Measurements from ENCODE around the gene UROD.
"Not testable (repeated sequence)": the region's sequence is repeated elsewhere in the genome, so short reads cannot be mapped to it uniquely, and the experiment has no call there.

UROD gene

DNA sequence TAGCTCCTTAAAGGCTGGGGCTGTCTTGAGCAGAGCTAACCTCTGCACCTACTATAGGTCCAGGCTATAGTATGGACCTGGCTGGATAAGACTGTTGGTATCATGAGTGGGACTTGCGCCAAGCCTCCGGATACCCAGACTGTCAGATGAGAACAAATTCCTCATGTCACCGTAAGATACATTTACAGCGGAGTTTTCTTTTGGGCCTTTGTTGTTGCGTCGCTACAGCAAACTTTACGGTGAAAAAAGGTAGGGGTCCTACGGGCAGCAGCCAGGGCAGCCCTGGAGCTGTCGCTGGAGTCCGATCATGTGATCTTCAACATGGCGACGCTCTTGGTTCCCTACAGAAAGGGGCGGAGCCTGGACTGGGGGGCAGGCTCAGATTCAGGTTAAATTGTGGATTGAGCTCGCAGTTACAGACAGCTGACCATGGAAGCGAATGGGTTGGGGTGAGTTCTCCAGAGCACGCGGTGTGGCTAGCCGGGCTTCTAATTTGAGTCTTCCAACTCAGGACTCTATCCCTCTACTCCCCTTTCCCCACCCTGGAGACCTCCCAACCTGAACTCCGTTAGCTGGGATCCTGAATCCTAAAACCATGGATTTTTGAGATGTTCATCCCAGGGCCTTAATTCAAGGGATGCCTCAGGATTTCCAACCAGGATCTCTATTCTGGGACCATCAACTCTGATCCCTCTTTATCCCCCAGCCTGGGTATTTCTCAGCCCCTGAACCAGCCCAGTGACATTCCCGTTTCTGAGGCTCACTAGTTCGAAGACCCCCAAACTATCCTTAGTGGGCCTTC lies at the start of gene UROD:
Gene UROD, plus strand, starts transcription at position 418 of the 802 bp plus-strand sequence. Its CDS starts 12 bp downstream, at position 430.
- DNase-seq = peak; percentile 88 to 89

DNA sequence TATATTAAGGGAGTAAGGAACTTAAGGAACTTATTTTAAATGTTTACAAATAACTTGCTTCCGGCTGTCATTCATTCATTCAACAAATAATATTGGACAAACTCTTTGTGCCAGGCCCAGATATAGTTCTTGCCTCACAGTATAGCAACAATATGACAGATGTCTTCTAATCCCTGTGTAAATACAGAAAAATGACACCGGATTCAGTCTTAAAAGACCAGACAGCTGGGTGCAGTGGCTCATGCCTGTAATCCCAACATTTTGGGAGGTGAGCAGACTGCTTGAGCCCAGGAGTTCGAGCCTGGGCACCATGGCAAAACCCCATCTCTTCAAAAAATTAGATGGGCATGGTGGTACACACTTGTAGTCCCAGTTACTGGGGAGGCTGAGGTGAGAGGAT lies 49.3 kb upstream of the UROD start:
- no peak for DNase-seq

DNA sequence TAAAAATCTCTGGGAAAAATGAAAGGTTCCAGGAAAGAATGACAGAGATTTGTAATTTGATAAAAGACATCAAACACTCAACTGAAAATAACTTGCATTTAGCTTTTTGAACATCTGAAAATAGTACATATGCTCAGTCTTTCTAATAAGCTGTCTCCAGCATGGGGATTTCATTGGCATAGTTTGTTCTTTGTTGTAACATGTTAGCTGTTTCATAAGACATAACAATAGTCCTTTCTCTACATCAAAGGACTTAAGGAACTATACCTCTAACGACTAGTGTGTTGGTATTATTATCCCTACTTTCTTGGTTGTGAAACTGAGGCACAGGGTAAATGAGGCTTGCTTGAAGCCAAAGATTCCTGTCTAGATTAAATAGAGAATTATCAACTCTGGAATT lies 47.7 kb upstream of the UROD start:
- no peak for DNase-seq

DNA sequence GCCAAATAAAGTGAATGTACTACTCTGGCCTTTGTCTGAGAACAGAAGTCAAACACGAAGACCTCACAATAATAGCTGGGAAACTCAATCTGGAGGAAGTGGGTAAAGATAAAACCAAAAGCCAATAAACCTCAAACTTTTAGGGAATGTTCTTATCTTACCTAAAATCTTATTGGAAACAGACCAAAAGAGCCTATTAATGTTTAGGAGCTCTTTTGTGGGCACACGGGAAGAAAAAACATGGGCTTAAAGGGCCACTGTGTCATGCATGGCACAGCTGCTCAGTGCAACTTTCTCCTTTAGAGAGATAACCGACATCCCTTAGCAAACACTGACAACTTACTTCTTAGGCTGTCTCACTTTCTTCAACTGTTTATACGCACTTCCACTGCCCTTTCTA lies 41.7 kb upstream of the UROD start:
- no peak for DNase-seq

DNA sequence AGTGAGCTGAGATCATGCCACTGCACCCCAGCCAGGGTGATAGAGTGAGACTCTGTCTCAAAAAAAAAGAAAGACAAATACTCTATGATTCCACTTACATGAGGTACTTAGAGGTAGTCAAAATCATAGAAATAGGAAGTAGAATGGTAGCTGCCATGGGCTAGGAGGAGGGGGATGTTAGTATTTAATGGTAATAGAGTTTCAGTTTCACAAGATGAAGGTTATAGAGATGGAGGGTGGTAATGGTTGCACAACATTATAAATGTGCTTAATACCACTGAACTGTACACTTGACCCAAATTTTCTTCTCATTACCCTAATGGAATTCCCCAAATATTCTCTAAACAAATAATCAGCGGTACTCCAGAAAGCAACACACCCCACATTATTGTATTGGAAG lies 38.4 kb upstream of the UROD start:
- no peak for DNase-seq

DNA sequence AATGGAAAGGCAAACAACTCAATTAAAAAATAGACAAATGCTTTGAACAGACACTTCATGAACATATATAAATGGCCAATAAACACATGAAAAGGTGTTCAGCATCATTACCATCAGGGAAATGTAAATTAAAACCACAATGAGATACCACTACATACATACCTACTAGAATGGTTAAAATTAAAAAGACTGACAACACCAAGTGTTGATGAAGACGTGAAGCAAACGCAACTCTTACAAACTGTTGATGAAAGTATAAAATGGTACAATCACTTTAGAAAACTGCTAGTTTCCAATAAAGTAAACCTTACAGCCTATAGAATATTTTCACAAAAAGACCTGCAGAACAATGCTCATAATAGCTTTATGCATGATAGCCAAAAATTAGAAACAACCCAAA lies 35.8 kb upstream of the UROD start:
- DNase-seq = no peak

DNA sequence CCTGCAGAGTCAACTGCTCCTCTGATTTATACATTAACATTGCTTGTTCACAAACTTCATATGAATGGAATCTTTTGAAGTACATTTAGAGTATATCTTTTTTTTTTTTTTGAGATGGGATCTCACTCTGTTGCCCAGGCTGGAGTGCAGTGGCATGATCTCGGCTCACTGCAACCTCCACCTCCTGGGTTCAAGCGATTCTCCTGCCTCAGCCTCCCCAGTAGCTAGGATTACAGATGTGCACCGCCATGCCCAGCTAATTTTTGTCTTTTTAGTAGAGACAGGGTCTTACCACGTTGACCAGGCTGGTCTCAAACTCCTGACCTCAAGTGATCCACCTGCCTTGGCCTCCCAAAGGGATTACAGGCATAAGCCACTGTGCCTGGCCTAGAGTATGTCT lies 34.7 kb upstream of the UROD start:
- not testable (repeated sequence) for DNase-seq

DNA sequence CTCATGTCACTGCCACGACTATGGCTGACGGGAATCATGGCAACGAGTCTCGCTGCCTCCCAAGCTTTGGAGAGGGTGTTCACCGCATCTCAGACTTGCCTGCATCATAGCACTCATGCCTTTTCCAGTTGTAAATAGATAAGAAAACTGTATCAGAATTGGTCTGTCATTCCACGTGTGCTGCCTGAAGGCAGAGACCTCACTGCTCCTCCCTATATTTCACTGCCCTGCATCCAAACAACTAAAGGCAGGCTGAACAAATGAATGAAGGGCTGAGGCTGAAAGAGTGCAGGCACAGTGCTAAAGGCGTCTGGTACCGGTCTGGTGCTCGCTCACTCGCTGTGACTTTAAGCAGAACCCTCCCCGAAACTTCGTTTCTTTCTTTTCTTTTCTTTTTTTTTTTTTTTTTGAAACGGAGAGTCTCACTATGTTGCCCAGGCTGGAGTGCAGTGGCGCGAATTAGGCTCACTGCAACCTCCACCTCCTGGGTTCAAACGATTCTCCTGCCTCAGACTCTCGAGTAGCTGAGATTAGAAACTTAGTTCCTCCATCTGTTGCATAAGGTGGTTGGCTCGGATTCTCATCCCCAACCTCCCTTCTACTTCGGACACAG lies 26.2 kb upstream of the UROD start:
- no peak for DNase-seq

DNA sequence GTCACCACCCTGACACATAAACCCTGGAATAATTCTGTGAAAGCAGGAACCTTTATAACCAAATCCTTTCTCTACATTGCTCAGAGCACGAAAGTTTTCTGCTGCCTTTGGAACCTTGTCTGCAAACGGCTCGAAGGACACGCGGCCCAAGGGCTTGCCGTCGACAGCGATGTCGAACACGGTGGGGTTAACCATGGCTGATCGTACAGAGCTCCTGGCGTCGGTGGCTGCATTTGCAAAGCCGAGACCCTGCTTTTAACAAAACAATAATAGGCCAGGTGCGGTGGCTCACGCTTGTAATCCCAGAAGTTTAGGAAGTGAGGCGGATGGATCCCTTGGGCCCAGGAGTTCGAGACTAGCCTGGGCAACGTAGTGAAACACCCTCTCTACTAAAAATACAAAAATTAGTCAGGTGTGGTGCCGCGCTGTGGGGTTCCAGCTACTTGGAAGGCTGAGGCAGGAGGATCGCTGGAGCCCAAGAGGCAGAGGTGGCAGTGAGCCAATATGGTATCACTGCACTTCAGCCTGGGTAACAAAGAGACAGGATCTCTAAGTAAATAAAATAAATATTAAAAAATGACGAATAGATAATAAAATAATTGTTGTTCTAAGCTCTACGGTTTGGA lies 23.4 kb upstream of the UROD start:
- DNase-seq = no peak

DNA sequence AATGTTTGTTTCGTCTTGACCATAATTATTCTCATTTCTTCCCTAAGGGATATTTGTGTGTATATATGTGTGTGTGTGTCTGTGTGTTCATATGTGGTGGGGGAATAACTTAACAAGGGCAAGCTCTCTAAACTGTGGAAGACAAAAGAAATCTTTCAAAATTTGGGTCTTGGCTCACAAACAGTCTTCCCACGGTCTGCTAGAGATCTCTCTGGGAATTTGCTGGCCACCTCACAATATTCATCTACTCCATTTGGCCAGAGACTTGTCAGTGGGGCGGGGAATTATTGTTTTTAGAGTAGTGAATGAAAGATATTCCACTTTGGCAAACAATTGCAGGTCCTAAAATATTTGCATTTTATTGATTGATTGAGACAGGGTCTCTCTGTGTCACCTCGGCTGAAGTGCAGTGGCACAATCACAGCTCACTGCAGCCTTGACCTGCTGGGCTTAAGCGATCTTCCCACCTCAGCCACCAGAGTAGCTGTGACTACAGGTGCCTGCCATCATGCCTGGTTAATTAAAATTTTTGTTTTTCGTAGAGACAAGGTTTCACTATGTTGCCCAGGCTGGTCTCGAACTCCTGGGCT lies 17.6 kb upstream of the UROD start:
- DNase-seq = no peak

DNA sequence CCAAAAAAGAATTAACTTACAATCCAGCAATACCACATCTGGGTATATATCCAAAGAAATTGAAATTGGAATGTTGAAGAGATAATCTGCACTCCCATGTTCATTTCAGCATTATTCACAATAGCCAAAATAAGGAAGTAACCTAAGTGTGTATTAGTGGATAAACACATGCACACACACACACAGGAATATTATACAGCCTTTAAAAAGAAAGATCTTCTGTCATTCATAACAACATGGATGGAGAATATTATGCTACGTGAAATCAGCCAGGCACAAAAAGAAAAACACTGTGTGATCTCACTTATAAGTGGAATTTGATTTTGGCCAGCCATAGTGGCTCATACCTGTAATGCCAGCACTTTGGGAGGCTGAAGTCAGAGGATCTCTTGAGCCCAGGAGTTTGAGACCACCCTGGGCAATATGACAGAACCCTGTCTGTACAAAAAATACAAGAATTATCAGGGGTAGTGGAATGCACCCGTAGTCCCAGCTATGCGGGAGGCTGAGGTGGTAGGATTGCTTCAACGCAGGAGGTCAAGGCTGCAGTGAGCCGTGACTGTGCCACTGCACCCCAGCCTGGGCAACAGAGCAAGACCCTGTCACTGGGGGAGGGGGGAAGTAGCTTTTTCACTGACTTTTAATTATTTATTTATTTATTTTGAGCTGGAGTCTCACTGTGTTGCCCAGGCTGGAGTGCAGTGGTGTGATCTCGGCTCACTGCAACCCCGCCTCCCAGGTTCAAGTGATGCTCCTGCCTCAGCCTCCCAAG lies 16.4 kb upstream of the UROD start:
- DNase-seq = no peak

DNA sequence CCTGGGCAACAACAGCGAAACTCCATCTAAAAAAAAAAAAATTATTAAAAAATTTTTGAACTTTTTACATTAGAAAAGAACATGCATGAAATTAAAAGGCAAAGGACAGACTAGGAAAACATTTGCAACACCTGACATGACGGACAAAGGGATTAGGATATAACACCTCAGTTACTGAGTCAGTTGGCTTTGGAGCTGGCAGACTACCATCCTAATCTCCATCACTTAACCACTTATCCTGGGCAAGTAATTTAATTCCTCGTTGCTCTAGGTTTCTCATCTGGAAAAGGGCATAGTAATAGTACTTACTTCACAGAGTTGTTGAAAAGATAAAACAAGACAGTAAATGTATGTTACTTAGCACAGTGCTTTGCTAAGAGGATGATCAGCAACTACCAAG lies 12.8 kb upstream of the UROD start:
- no peak for DNase-seq

DNA sequence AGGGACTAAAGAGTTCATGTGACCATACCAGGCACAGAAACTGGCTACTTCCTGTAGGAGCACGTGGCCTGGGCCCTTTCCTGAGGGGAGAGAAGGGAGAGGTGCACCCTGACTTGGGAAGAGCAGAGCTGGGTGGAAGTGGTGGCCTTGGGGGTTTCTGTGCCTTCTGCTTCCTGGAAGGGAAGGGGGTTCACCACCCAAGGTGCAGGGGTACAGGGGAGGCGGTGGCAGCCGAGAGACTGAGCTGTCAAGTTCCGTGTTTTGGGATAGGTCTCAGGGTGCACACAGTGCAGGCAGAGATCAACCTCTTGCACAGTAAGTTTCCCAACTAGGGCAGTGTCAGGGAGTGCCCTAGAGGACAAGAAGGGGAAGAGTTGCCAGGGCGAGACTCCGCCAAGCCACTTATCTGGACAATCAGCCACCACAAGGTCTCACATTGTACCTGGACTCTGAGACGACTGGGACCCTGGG lies 11.0 kb upstream of the UROD start:
- DNase-seq = no peak

DNA sequence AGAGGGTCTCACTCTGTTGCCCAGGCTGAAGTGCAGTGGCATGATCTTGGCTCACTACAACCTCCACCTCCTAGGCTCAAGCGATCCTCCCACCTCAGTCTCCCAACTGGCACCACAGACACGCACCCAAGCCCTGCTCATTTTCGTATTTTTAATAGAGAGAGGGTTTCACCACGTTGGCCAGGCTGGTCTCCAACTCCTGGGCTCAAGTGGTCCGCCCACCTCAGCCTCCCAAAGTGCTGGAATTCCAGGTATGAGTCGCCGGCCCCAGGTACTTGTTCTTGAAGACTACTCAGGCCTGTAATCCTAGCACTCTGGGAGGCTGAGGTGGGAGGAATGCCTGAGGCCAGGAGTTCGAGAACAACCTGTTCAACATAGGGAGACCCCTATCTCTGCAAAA lies 10.5 kb upstream of the UROD start:
- not testable (repeated sequence) for DNase-seq

DNA sequence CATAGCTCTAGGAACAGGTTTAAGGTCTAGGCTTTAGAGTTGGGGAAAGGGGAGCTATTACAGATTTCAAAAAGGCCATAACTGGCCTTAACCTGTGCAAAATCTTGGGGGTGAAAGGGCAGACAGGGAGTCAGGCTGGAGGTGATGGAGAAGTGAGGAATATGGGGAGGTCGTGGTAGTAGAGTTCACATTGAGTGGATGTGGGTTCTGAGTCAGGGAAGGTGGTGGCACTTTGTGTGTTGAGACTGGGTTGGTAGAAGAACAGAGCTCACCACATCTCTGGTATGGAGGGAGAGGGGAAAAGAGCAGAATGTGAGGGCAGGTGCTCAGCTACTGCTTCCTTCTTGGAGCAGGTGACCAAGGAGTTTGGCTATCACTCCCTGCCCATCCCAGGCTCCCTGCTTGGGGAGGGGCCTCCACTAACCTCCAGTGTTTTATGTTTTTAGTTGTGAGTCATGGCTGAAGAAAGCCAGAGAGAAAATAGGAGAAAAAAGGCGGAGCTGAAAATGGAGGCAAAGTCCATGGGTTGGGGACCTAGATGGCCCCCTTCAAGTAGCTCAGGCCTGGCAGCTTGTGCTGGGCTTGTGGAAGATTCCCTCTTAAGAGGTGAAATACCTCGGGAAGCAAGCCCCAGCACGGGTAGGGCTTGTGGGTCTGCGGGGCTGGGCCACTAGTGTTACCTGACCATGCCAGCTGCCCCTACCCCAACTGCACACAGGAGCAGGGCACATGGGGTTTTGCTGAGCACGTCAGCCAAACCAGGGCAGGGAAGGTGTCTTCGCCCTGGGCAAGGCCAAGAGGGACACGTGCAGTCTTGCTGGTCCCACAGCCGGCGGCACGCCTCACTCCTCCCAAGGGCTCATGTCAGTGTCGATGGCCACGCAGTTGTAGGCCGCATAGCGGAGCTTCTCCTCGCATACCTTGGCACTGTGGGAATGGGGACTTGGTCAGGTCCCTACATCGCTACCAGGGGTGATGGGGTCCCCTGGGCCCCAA lies 9.1 kb upstream of the UROD start:
- DNase-seq = no peak

DNA sequence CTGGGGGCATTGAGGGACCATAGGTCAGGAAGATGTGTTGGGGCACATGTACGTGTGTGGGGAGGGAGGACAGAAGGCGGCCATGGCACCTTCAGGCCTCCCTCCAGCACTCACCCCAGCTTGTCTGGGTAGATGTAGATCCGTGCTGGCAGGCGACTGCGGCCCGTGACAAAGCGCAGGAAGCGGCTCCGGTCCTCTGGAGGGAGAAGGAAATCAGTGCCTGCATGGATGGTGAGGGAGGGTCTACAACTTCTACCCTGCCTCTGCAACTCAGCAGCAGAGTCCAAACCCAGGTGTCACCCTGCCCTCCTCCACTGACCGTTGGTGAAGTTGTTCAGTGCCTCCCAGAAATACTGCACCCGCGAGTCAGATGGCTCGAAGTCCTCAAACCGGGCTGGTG lies 8.3 kb upstream of the UROD start:
- no peak for DNase-seq

DNA sequence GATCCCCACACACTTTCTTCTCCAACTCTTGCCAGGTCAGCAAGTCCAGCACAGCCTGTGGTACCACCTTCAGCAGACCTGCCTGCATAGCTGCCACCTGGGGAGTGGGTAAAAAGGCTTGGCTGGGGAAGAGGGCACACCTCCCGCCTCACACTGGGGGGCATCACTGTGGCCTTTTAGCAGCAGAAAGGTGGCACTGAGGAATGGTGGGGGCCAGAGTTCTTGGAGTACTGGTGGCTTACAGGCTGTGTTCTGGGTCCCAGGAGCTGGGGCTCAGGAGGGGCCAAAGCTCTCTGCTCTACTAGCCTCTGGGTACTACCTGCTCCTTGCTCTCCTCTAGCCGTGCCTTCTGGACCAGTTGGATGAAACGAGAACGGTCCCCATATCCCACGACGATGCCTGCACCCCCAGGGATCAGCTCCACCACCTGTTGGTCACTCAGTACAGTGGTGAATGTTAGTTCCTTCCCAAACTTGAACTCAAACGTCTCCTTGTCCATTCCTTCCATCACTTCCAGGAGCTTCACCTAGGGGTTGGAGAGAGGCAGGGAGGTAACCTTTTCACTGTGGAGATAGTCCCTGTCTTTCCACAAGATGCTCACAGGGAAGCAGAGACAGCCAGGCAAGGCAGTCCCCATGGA lies 7.7 kb upstream of the UROD start:
- DNase-seq = no peak

DNA sequence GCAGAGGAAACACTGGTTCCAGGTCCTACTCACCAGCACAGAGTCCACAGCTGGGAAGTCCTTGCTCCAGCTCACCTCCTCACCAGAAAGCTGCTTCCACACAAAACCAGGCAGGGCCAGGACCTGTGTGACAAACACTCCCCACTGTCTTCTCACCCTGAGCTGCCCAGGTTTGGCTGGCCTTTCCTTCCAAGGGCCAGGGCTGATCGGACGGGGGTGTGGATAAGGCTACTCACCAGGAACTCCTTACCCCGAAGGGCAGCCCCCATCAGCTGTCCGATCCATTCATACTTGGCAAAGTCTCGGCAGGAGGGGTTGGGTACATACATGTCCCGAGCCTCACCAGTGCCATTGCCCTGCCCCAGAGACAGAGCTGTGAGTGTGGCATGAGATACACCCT lies 6.3 kb upstream of the UROD start:
- DNase-seq = no peak

DNA sequence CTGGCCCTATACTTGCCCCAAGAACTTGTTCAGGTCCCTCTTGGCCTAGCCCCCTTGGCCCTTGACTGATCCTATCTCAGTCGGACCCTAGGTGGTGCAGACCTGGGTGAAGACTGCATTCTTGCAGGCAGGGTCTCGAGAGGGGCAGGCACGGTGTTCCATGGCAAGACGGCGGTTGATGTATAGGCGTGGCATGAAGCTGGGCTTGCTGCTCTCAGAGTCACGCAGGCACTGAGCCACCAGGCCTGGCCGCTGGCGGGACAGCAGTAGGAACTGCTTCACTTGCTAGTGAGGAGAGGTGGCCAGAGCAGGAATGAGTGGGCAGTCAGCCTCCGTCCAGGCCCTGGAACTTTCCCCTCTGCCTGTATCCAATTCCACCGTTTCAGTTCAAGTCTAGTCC lies 4.7 kb upstream of the UROD start:
- DNase-seq = no peak

DNA sequence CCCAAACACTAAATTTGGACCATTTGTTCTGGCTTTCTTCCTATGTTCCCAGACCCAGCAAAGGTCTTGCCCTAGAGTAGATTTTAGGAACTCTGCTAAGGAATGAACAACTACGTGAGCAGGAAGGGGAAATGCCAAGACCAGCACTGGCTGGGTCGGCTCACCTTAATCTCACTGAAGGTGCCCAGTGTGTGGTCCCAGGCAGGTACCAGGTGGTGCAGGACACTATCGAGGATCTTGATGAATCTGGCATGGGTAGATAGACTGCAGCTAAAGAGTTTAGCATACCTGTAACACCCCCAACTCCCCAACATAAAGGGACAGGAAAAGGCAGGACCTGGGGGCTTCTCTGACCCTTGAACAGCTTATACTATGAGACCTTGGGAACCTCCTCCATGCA lies 4.0 kb upstream of the UROD start:
- no peak for DNase-seq

DNA sequence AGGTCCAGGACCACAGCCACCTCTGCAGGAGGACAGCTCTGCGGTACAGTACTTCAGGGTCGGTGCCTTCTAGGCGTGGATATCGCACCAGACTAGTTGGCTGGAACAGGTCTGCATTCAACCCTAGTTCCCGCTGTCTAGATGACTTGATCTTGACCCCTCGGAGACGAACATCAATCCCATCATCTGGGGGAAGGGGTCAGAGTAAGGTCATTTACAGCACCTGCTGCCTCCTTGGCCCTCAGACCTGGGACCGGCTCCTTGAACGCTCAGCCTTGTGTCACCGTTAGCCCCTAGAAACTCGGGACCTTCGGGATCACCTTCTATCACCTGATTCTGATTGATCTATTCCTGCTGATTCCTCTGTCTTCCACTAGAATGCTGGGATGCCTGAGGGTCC lies 3.5 kb upstream of the UROD start:
- DNase-seq = no peak
